HFF-Myc (cell line): ENCODE results near the gene DDHD1.
"Not testable (repeated sequence)": the region's sequence is repeated elsewhere in the genome, so short reads cannot be mapped to it uniquely, and the experiment has no call there.

ENCODE experiments used
- DNase-seq: peaks from one replicate; pipeline ENCODE4 v3.0.0-alpha.2; 2011; ENCODE audit warnings: low read depth; ENCODE audit errors: extremely low read depth
- H3K4me3 ChIP-seq: replicated peaks from 2 replicates; pipeline ENCODE4 v1.5.1; 2011; ENCODE audit warnings: low read depth, mild to moderate bottlenecking, control low read depth, low read length
- TF ChIP-seq, protein P1 (sequence below): IDR thresholded peaks from 2 replicates; pipeline ENCODE4 v1.5.1; 2012; ENCODE audit warnings: mild to moderate bottlenecking, low read depth, low read length, control low read depth; ENCODE audit errors: missing control alignments

DDHD1 gene

DNA sequence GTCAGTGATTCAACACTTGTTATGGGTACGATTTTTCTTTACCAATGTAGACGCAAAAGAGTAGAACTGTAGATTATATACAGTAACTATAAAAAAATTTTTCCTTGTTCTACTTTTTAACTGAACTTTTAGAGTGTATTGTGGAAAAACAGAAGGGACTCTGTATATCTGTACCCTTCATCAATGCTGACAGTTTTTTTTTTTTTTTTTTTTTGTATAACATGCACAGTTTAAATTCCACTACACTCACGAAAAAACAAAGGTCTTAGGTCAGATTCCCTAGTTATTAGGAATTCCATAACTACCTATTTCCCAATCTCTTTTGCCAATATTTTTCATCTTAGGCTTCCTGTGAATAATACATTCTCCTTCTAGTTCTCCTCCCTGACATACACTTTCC lies 6.4 kb downstream of the DDHD1 start:
- no peak overlapping the region for H3K4me3 ChIP-seq
- DNase-seq, result no peak
- TF ChIP-seq, protein P1, sequence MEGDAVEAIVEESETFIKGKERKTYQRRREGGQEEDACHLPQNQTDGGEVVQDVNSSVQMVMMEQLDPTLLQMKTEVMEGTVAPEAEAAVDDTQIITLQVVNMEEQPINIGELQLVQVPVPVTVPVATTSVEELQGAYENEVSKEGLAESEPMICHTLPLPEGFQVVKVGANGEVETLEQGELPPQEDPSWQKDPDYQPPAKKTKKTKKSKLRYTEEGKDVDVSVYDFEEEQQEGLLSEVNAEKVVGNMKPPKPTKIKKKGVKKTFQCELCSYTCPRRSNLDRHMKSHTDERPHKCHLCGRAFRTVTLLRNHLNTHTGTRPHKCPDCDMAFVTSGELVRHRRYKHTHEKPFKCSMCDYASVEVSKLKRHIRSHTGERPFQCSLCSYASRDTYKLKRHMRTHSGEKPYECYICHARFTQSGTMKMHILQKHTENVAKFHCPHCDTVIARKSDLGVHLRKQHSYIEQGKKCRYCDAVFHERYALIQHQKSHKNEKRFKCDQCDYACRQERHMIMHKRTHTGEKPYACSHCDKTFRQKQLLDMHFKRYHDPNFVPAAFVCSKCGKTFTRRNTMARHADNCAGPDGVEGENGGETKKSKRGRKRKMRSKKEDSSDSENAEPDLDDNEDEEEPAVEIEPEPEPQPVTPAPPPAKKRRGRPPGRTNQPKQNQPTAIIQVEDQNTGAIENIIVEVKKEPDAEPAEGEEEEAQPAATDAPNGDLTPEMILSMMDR, result no peak

DNA sequence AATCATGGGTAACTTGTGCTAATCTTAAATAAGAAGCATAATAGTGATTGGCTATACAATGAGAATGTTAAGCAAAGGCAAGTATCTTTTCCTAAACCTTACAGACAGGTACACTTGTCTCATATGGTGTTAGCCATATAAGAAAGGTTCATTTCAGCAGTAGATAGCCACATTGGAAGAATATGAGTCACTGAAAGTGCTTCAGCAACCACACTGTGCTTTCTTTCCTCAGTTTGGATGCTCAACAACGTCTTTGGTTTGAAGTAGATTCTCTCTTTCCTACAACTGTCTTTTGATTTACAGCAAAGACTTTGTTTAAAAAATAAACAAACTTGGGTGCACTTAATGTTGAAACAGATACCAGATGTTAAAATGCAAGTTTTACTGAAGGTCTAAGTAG lies 8.9 kb downstream of the DDHD1 start:
- TF ChIP-seq, protein P1, result no peak
- no peak for DNase-seq
- H3K4me3 ChIP-seq, result no peak overlapping the region

DNA sequence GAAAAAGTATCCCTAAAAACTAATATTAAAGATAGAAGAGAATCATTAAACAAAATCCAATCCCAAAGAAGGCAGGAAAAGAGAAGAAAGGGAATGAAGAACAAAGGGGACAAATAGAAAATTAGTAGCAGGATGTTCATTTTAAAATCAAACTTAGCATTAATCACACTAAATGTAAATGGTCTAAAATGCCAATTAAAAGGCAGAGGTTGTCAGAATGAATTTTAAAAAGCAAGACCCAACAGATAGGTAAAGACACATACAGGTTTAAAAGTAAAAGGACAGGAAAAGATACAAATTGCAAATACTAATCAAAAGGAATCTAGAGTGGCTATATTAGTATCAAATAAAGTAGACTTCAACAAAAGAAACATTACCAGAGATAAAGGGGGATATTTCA lies 12.5 kb downstream of the DDHD1 start:
- H3K4me3 ChIP-seq, result no peak overlapping the region
- TF ChIP-seq, protein P1, result no peak

DNA sequence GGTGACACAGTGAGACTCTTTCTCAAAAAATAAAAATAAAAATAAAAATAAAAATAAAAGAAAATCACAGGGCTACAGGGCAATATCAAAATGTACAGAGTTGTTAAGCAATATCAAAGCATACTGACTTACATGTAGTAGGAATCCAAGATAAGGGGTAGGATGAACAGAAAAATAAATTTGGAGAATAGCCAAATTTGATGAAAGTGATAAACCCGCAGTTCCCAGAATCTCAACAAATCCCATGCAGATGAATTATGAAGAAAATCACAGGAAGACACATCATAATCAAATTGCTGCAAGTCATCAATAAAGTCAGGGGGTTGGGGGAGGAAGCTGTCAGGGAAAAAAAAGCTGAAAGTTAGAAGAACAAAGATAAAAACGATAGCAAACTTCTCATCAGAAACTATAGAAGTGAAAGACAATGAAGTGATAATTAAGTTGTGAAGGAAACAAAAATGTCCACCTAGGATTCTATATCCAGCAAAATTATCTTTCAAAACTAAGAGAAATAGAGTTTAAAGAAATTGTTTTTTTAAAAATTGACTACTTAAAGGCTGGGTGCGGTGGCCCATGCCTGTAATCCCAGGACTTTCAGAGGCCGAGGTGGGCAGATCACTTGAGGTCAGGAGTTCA lies 15.4 kb downstream of the DDHD1 start:
- DNase-seq, result no peak
- H3K4me3 ChIP-seq, result no peak overlapping the region
- TF ChIP-seq, protein P1, result no peak

More for the DNA sequence above, 12.5 kb downstream of the DDHD1 start:
- no peak for DNase-seq

DNA sequence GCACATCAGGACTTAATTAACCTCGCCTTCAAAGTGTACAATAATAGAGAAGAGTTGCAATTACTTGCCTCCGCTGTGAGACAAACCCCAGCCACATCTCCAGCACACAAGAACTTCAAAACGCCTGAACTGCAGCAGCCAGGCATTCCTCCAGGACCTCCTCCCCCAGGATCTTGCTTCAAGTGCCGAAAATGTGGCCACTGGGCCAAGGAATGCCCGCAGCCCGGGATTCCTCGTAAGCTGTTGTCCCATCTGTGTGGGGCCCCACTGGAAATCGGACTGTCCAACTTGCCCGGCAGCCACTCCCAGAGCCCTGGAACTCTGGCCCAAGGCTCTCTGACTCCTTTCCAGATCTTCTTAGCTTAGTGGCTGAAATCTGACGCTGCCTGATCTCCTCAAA lies 22.6 kb downstream of the DDHD1 start:
- not testable (repeated sequence) for DNase-seq, H3K4me3 ChIP-seq

DNA sequence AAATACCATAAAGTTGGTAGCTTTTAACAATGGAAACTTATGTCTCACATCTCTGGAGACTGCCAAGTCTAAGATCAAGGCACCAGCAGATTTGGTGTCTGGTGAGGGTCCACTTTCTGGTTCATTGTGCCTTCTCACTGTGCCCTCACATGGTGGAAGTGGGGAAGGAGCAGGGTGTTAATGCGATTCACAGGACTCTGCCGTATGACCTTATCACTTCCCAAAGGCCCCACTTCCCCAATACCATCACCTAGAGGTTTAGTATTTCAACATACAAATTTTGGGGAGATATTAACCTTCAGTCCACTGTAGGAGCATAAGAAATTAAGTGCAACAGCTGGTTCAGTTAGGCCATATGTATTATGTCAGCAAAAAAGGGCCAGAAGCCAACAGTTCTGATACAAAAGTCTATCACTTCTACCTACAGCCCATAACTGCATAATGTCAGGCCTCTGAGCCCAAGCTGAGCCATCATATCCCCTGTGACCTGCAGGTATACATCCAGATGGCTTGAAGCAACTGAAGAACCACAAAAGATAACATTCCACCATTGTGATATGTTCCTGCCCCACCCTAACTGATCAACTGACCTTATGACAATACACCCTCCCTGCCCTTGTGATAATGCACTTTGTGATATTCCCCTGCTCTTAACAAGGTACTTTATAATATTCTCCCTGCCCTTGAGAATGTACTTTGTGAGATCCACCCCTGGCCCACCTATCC lies 24.7 kb downstream of the DDHD1 start:
- TF ChIP-seq, protein P1, result no peak
- no peak overlapping the region for H3K4me3 ChIP-seq
- DNase-seq, result no peak

DNA sequence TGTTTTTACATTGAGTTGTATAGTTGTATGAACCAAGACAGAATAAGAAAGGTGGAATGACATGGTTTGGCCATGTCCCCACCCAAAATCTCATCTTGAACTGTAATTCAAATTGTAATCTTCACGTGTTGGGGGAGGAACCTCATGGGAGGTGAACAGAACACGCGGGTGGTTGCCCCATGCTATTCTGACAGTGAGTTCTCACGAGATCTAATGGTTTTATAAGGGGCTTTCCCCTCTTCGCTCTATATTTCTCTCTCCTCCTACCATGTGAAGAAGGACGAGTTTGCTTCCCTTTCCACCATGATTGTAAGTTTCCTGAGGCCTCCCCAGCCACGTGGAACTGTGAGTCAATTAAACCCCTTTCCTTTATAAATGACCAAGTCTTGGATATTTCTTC lies 25.3 kb downstream of the DDHD1 start:
- no peak overlapping the region for H3K4me3 ChIP-seq
- TF ChIP-seq, protein P1, result no peak

More for the DNA sequence above, 25.3 kb downstream of the DDHD1 start:
- no peak for DNase-seq
